SK-N-SH treated with all-trans-retinoic acid at 6 μM for 48 hours (cell line): ENCODE data around the gene MEIKIN.
"Not testable (repeated sequence)": the region's sequence is repeated elsewhere in the genome, so short reads cannot be mapped to it uniquely, and the experiment has no call there.

Experiments used
- ATAC-seq: fragments of 200-7000 bp; cut with Tn5 transposase; 3 replicates; pipeline ENCODE4 v1.9.1; 2020; ENCODE audit warnings: mild to moderate bottlenecking, moderate library complexity
- ARNTL ChIP-seq: fragments of 450-650 bp; formaldehyde crosslinking; IDR thresholded peaks from 2 replicates; pipeline ENCODE4 v1.5.0; 2020; ENCODE audit warnings: low read depth, mild to moderate bottlenecking, moderate library complexity, borderline replicate concordance
- BACH2 ChIP-seq: fragments of 250-450 bp; sonication (Bioruptor Pico); IDR thresholded peaks from 2 replicates; pipeline ENCODE4 v1.9.0; 2021; ENCODE audit warnings: mild to moderate bottlenecking, borderline replicate concordance
- CSDC2 ChIP-seq: fragments of 250-450 bp; sonication (Bioruptor Pico); IDR thresholded peaks from 2 replicates; pipeline ENCODE4 v1.5.0; 2020; ENCODE audit warnings: mild to moderate bottlenecking, moderate library complexity
- CSRNP3 ChIP-seq: fragments of 250-450 bp; sonication (Bioruptor Pico); IDR thresholded peaks from 2 replicates; pipeline ENCODE4 v1.5.1; 2021; ENCODE audit warnings: mild to moderate bottlenecking, moderate library complexity
- GLIS3 ChIP-seq: fragments of 250-450 bp; sonication (Bioruptor Pico); IDR thresholded peaks from 2 replicates; pipeline ENCODE4 v1.5.0; 2020; ENCODE audit warnings: mild to moderate bottlenecking, moderate library complexity
- ISL1 ChIP-seq: fragments of 250-450 bp; sonication (Bioruptor Pico); IDR thresholded peaks from 2 replicates; pipeline ENCODE4 v2.1.2; 2022; ENCODE audit warnings: mild to moderate bottlenecking, moderate library complexity
- OSR1 ChIP-seq: fragments of 250-450 bp; sonication (Bioruptor Pico); IDR thresholded peaks from 2 replicates; pipeline ENCODE4 v1.8.0; 2022; ENCODE audit warnings: moderate library complexity, mild to moderate bottlenecking, inconsistent platforms
- PPARA ChIP-seq: fragments of 250-450 bp; sonication (Bioruptor Pico); IDR thresholded peaks from 2 replicates; pipeline ENCODE4 v1.5.0; 2020; ENCODE audit warnings: mild to moderate bottlenecking, borderline replicate concordance
- RARB ChIP-seq: fragments of 250-450 bp; sonication (Bioruptor Pico); IDR thresholded peaks from 2 replicates; pipeline ENCODE4 v1.8.0; 2021; ENCODE audit warnings: mild to moderate bottlenecking, moderate library complexity
- SNAI2 ChIP-seq: fragments of 250-450 bp; sonication (Bioruptor Pico); IDR thresholded peaks from 2 replicates; pipeline ENCODE4 v1.5.0; 2020; ENCODE audit warnings: mild to moderate bottlenecking, moderate library complexity
- TCF4 ChIP-seq: fragments of 250-450 bp; sonication (Bioruptor Pico); IDR thresholded peaks from 2 replicates; pipeline ENCODE4 v1.8.0; 2021; ENCODE audit warnings: mild to moderate bottlenecking, moderate library complexity, borderline replicate concordance
- TOX ChIP-seq: fragments of 250-450 bp; sonication (Bioruptor Pico); IDR thresholded peaks from 2 replicates; pipeline ENCODE4 v1.8.0; 2021; ENCODE audit warnings: mild to moderate bottlenecking, moderate library complexity, borderline replicate concordance
- TSHZ2 ChIP-seq: fragments of 250-450 bp; sonication (Bioruptor Pico); IDR thresholded peaks from 2 replicates; pipeline ENCODE4 v1.5.0; 2020; ENCODE audit warnings: mild to moderate bottlenecking, moderate library complexity
- ZC3H10 ChIP-seq: fragments of 250-450 bp; sonication (Bioruptor Pico); IDR thresholded peaks from 2 replicates; pipeline ENCODE4 v1.5.1; 2021; ENCODE audit warnings: mild to moderate bottlenecking, moderate library complexity
- ZFP30 ChIP-seq: fragments of 450-650 bp; formaldehyde crosslinking; IDR thresholded peaks from 2 replicates; pipeline ENCODE4 v1.5.0; 2022; ENCODE audit warnings: mild to moderate bottlenecking, moderate library complexity
- ZNF565 ChIP-seq: fragments of 450-650 bp; formaldehyde crosslinking; conservative IDR thresholded peaks from 2 replicates; pipeline ENCODE4 v1.5.0; 2020; ENCODE audit warnings: low read depth, mild to moderate bottlenecking, moderate library complexity
- ZNF70 ChIP-seq: fragments of 450-650 bp; formaldehyde crosslinking; IDR thresholded peaks from 2 replicates; pipeline ENCODE4 v1.5.0; 2020; ENCODE audit warnings: mild to moderate bottlenecking, moderate library complexity
- ZNF8 ChIP-seq: fragments of 450-650 bp; formaldehyde crosslinking; IDR thresholded peaks from 2 replicates; pipeline ENCODE4 v1.5.0; 2020; ENCODE audit warnings: mild to moderate bottlenecking, moderate library complexity
- TF ChIP-seq, protein P1 (sequence below): fragments of 250-450 bp; sonication (Bioruptor Pico); IDR thresholded peaks from 2 replicates; pipeline ENCODE4 v1.8.0; 2020; ENCODE audit warnings: mild to moderate bottlenecking, moderate library complexity, borderline replicate concordance
- TF ChIP-seq, protein P2 (sequence below): fragments of 250-450 bp; sonication (Bioruptor Pico); IDR thresholded peaks from 2 replicates; pipeline ENCODE4 v1.8.0; 2021; ENCODE audit warnings: low read depth, mild to moderate bottlenecking, moderate library complexity, borderline replicate concordance

Gene MEIKIN

DNA sequence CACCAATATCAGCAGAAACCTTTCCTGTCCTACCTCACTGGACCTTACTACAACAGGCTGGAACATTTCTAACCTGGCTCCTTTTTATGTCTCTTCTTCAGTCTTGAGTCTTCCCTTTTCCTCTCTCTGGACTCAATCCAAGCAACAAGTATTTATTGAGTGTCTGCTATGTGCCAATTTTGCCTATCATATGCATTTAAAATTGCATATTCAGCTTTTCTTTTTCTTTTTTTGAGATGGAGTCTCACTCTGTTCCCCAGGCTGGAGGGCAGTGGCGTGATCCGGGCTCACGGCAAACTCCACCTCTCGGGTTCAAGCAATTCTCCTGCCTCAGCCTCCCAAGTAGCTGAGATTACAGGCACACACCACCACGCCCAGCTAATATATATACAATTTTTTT, 65.8 kb downstream of the MEIKIN start (continued):
- TF ChIP-seq ZNF565 (CRISPR knock-in tag) = no peak
- TF ChIP-seq, all 23 proteins: peak for 0

- TF ChIP-seq RARB = no peak
- TF ChIP-seq TOX (CRISPR knock-in tag) = no peak
- no peak for TF ChIP-seq ZNF565 (CRISPR knock-in tag)
- no peak for TF ChIP-seq ZNF70
- no peak for TF ChIP-seq OSR1
- no peak for TF ChIP-seq ZNF8 (CRISPR knock-in tag)
- no peak for TF ChIP-seq CSRNP3 (CRISPR knock-in tag)
- TF ChIP-seq, protein P1, sequence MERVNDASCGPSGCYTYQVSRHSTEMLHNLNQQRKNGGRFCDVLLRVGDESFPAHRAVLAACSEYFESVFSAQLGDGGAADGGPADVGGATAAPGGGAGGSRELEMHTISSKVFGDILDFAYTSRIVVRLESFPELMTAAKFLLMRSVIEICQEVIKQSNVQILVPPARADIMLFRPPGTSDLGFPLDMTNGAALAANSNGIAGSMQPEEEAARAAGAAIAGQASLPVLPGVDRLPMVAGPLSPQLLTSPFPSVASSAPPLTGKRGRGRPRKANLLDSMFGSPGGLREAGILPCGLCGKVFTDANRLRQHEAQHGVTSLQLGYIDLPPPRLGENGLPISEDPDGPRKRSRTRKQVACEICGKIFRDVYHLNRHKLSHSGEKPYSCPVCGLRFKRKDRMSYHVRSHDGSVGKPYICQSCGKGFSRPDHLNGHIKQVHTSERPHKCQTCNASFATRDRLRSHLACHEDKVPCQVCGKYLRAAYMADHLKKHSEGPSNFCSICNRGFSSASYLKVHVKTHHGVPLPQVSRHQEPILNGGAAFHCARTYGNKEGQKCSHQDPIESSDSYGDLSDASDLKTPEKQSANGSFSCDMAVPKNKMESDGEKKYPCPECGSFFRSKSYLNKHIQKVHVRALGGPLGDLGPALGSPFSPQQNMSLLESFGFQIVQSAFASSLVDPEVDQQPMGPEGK (CRISPR knock-in tag) = no peak
- TF ChIP-seq CSDC2 (CRISPR knock-in tag) = no peak
- no peak for TF ChIP-seq TSHZ2 (CRISPR knock-in tag)
- no peak for ATAC-seq
Measured at GRCh38 chr5:131877873-131878272, 67.6 kb downstream of the MEIKIN start.

- ATAC-seq = not testable (repeated sequence)
Measured at GRCh38 chr5:131871251-131871650, 74.2 kb downstream of the MEIKIN start.

GRCh38 chr5:131867524-131867923, 77.9 kb downstream of the MEIKIN start:
- no peak for ATAC-seq

DNA sequence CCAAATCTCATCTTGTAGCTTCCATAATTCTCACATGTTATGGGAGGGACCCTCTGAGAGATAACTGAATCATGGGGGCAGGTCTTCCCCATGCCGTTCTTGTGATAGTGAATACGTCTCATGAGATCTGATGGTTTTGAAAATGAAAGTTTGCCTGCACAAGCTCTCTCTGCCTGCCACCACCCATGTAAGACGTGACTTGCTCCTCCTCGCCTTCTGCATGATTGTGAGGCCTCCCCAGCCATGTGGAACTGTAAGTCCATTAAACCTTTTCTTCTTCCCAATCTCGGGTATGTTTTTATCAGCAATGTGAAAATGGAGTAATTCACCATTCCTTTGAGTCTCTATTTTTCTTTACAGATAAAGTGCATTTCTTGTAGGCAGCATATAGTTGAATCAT, 81.8 kb downstream of the MEIKIN start:
- ATAC-seq = no peak
- TF ChIP-seq, protein P1 (CRISPR knock-in tag) = no peak
- TF ChIP-seq, protein P2, sequence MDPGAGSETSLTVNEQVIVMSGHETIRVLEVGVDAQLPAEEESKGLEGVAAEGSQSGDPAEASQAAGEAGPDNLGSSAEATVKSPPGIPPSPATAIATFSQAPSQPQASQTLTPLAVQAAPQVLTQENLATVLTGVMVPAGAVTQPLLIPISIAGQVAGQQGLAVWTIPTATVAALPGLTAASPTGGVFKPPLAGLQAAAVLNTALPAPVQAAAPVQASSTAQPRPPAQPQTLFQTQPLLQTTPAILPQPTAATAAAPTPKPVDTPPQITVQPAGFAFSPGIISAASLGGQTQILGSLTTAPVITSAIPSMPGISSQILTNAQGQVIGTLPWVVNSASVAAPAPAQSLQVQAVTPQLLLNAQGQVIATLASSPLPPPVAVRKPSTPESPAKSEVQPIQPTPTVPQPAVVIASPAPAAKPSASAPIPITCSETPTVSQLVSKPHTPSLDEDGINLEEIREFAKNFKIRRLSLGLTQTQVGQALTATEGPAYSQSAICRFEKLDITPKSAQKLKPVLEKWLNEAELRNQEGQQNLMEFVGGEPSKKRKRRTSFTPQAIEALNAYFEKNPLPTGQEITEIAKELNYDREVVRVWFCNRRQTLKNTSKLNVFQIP (CRISPR knock-in tag) = no peak
- TF ChIP-seq ZFP30 (CRISPR knock-in tag) (no peak), ZNF565 (CRISPR knock-in tag) (no peak), RARB (no peak), CSRNP3 (CRISPR knock-in tag) (no peak), GLIS3 (CRISPR knock-in tag) (no peak), CSDC2 (CRISPR knock-in tag) (no peak), PPARA (no peak), ZC3H10 (no peak), BACH2 (no peak), SNAI2 (CRISPR knock-in tag) (no peak), ARNTL (CRISPR knock-in tag) (no peak), ISL1 (CRISPR knock-in tag) (no peak), ZNF8 (CRISPR knock-in tag) (no peak), TOX (CRISPR knock-in tag) (no peak), TCF4 (CRISPR knock-in tag) (no peak), OSR1 (no peak)

More at GRCh38 chr5:131867524-131867923, 77.9 kb downstream of the MEIKIN start:
- peak; percentile 95 for TF ChIP-seq ZNF8 (CRISPR knock-in tag)
- no peak for TF ChIP-seq ISL1 (CRISPR knock-in tag)
